Mammary epithelial cell (primary cell): ENCODE data around the gene MLC1.

ENCODE experiments used
- CTCF ChIP-seq, 2 donors: IDR thresholded peaks in 1 of 2; conservative IDR thresholded peaks in 1 of 2; 2 replicates each; pipeline ENCODE4 v1.5.1; 2011 to 2012; ENCODE audit warnings: inconsistent platforms in 2 of 2, low read length in 2 of 2, mild to moderate bottlenecking in 2 of 2, control low read depth in 1 of 2, low read depth in 1 of 2; ENCODE audit not compliant: insufficient read depth in 1 of 2; ENCODE audit errors: extremely low read depth in 1 of 2
- EZH2 ChIP-seq: IDR thresholded peaks from 2 replicates; pipeline ENCODE4 v1.6.1; 2012; ENCODE audit warnings: low read length, inconsistent platforms, borderline replicate concordance

GRCh38 chr22:50081426-50082196 is 3.6 kb downstream of the MLC1 start:
- TF ChIP-seq CTCF (conservative IDR thresholded peaks at IDR 0.05 in 1 of 2, IDR thresholded peaks at IDR 0.05 in 1 of 2; ENCODE audit: extremely low read depth in 1 of 2, insufficient read depth in 1 of 2, low read depth in 1 of 2, low read length in 2 of 2) (no peak), EZH2 (no peak)
